ENCODE measurements around the gene C19orf18.
"Not testable (repeated sequence)": the region's sequence is repeated elsewhere in the genome, so short reads cannot be mapped to it uniquely, and the experiment has no call there.

The C19orf18 gene

GRCh38 chr19:57935731-57936130 is 38.6 kb downstream of the C19orf18 start:
- H3K27ac ChIP-seq (replicated peaks) = no peak overlapping the region
- no peak overlapping the region for H3K4me3 ChIP-seq (replicated peaks; ENCODE audit: insufficient read depth, low read length)
- TF ChIP-seq REST (IDR thresholded peaks at IDR 0.05; ENCODE audit: insufficient replicate concordance, low read depth) (no peak), SPI1 (IDR thresholded peaks at IDR 0.05; ENCODE audit: borderline replicate concordance, low read depth) (no peak), CTCF (IDR thresholded peaks at IDR 0.05; ENCODE audit: insufficient read depth, low read length) (no peak), GABPA (IDR thresholded peaks at IDR 0.05; ENCODE audit: low read depth) (no peak), POLR2AphosphoS5 (IDR thresholded peaks at IDR 0.05; ENCODE audit: low read depth) (no peak)
- H3K27me3 ChIP-seq (ENCODE audit: insufficient read depth, poor library complexity, severe bottlenecking) = no peaks in the 10 kb centered on the region
- DNase-seq (ENCODE audit: low read depth in 1 of 2, low spot score in 1 of 2) = no peak

- Histone ChIP-seq H3K27me3 (ENCODE audit: insufficient read depth, poor library complexity, severe bottlenecking) (no peaks in the 10 kb centered on the region), H3K4me3 (replicated peaks; ENCODE audit: insufficient read depth, low read length) (peak within 1 kb of the TSS; percentile 50), H3K27ac (replicated peaks) (peak within 1 kb of the TSS; percentile 62)
- TF ChIP-seq CTCF (IDR thresholded peaks at IDR 0.05; ENCODE audit: insufficient read depth, low read length) = no peak
- TF ChIP-seq SPI1 (IDR thresholded peaks at IDR 0.05; ENCODE audit: borderline replicate concordance, low read depth) = 0 out of 2 replicates have a peak, but pooled peaks have one; percentile 2
- TF ChIP-seq POLR2AphosphoS5 (IDR thresholded peaks at IDR 0.05; ENCODE audit: low read depth) = peak; percentile 42; the same call in 1 of the 2 replicates
- peak; percentile 76 to 82 for DNase-seq (ENCODE audit: low read depth in 1 of 2, low spot score in 1 of 2)
Observed at GRCh38 chr19:57934820-57935665, 39.3 kb downstream of the C19orf18 start, which contains the start of gene ZNF418. Gene ZNF418 (minus strand): TSS chr19:57935402. CDS start chr19:57933822, 1,580 bp downstream.

GRCh38 chr19:57927587-57927986 is 46.7 kb downstream of the C19orf18 start:
- H3K27me3 ChIP-seq (ENCODE audit: insufficient read depth, poor library complexity, severe bottlenecking) = no peaks in the 10 kb centered on the region
- no peak overlapping the region for H3K27ac ChIP-seq (replicated peaks)
- no peak for TF ChIP-seq GABPA (IDR thresholded peaks at IDR 0.05; ENCODE audit: low read depth)
- peak; percentile 78 for TF ChIP-seq REST (IDR thresholded peaks at IDR 0.05; ENCODE audit: insufficient replicate concordance, low read depth)
- no peak for DNase-seq (ENCODE audit: low read depth in 1 of 2, low spot score in 1 of 2)
- H3K4me3 ChIP-seq (replicated peaks; ENCODE audit: insufficient read depth, low read length) = no peak overlapping the region

- peak within 1 kb of the TSS; percentile 88 for H3K27ac ChIP-seq (replicated peaks)
- TF ChIP-seq POLR2AphosphoS5 (IDR thresholded peaks at IDR 0.05; ENCODE audit: low read depth) = peak; percentile 85
- TF ChIP-seq GABPA (IDR thresholded peaks at IDR 0.05; ENCODE audit: low read depth) = peak; percentile 77
- H3K4me3 ChIP-seq (replicated peaks; ENCODE audit: insufficient read depth, low read length) = peak within 1 kb of the TSS; percentile 89
- H3K27me3 ChIP-seq (ENCODE audit: insufficient read depth, poor library complexity, severe bottlenecking) = not testable (repeated sequence)
- peak; percentile 96 for DNase-seq (ENCODE audit: low read depth in 1 of 2, low spot score in 1 of 2)
Observed at GRCh38 chr19:57916168-57916995, 58.0 kb downstream of the C19orf18 start, which contains the start of gene ZNF417. Gene ZNF417 (minus strand): TSS chr19:57916592. CDS start chr19:57916411, 181 bp downstream.

Measured in HL-60 (cell line).